HG02623 (cell line): ENCODE results near the gene CSE1L.
"Not testable (repeated sequence)": the region's sequence is repeated elsewhere in the genome, so short reads cannot be mapped to it uniquely, and the experiment has no call there.

ENCODE experiments used
- ATAC-seq: cut with Tn5 transposase; IDR thresholded peaks from one replicate; pipeline ENCODE4 v1.9.1; 2021; ENCODE audit warnings: moderate library complexity; ENCODE audit not compliant: unreplicated experiment

The CSE1L gene

GRCh38 chr20:49074521-49074920 lies 28.4 kb downstream of the CSE1L start:
- no peak for ATAC-seq

DNA sequence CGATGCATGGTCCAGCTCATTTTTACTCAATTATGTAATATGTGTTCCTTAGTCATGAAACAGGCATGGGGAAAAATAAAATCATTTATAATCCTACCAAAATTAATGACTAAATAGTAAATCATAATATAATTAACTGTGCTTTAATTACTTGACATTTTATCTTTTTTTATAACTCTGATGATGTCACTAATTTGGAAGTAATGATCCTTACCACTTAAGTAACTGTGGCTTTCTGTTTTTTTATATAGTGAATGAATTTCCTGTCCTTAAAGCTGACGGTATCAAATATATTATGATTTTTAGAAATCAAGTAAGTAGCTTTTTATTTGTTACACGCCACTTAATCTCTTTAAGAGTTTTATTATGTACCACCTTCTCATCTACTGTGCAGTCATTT lies 32.2 kb downstream of the CSE1L start:
- ATAC-seq = no peak

- not testable (repeated sequence) for ATAC-seq
These were observed 36.2 kb downstream of the CSE1L start for GRCh38 chr20:49082295-49082694.

DNA sequence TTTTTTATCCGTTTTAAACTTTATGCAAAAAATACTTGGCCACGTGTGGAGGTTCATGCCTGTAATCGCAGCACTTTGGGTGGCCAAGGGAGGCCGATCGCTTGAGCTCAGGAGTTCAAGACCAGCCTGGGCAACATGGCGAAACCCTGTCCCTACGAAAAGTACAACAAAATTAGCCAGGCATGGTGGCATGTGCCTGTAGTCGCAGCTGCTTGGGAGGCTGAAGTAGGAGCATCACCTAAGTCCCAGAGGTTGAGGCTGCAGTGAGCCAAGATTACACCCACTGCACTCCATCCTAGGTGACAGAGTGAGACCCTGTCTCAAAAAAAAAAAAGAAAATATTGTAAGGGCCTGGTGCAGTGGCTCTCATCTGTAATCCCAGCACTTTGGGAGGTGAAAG lies 45.0 kb downstream of the CSE1L start:
- ATAC-seq = no peak

DNA sequence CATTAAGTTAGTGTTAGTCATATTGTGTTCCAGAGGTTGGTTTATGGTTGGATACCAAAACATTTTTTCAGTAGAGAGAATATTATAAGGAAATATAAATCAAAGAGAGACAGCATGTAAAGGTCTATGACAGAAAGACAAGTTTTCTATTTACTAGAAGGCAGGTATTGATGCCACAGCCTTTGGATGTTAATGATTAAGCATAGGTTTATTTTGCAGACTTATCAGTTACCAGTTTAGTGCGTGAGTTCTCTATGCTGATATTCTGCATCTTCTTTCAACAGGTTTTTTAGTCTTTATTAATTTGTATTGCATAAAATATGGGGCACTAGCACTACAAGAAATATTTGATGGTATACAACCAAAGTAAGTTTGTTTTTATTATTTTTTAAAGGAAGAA lies 45.6 kb downstream of the CSE1L start:
- no peak for ATAC-seq

GRCh38 chr20:49096203-49096730 lies 50.2 kb downstream of the CSE1L start:
- ATAC-seq = no peak

GRCh38 chr20:49097159-49097558 lies 51.0 kb downstream of the CSE1L start:
- no peak for ATAC-seq

GRCh38 chr20:49098136-49098535 lies 52.0 kb downstream of the CSE1L start:
- ATAC-seq = no peak

DNA sequence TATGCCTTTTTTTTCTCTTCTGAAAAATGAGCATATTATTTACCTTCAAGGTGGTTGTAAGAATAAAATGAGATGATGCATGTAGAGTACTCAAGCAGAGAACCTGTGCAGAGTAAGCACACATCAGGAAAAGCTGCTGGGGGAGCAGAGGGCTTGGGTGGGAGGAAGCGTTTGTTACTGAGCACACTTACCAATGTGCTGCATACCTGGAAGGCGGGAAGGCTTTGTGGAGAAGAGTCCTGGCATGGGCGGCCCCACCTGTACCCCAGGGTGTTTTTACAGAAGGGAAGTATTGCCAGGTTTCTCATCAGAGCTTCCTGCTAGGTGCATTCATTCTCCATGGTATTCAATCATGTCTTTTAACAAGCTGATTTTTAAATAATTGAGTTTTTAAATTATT lies 52.9 kb downstream of the CSE1L start:
- ATAC-seq = no peak

DNA sequence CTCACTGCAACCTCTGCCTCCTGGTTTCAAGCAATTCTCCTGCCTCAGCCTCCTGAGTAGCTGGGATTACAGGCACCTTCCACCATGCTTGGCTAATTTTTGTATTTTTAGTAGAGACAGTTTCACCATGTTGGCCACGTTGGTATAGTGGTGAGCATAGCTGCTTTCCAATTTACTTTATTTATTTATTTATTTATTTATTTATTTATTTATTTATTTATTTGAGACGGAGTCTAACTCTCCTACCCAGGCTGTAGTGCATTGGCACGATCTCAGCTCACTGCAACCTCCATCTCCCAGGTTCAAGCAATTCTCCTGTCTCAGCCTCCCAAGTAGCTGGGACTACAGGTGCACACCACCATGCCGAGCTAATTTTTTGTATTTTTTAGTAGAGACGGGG lies 54.2 kb downstream of the CSE1L start:
- not testable (repeated sequence) for ATAC-seq

DNA sequence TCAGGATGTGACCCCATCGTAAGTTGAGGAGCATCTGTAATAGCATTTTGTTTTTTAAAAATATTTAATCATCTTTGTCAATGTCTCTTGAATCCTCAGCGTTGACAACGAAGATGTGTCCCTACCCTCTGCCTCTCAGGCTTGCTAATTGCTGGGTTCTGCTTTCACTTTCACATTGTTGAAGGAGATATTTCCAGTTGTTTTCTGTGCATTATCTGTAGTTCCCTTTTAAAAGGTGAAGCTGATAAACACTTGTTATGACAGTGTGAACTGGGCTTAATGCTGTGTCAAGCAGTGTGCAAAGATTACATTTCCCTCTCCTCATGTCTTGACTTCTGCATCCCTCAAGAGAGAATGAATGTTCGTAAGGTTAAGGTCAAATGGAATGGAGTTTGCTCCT lies 54.9 kb downstream of the CSE1L start:
- ATAC-seq = no peak

DNA sequence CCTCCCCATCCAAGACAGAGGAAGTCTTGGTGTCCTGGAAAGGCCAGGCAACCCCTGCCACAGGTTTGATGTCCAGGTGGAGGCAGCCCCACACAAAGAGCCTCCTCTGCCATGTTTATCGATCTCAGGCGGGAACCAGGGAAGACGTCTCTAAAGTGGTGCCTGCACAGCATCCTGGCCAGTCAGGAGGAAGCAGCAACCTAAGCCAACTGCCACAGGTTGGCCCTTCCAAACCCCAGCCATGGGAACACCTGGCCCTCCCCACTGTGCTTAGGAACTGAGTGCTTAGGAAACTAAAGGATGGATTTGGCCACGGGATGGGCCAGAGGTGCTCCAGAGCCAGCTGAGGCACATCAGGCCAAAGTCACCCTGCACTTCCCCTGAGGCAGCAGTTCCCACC lies 56.9 kb downstream of the CSE1L start:
- no peak for ATAC-seq

DNA sequence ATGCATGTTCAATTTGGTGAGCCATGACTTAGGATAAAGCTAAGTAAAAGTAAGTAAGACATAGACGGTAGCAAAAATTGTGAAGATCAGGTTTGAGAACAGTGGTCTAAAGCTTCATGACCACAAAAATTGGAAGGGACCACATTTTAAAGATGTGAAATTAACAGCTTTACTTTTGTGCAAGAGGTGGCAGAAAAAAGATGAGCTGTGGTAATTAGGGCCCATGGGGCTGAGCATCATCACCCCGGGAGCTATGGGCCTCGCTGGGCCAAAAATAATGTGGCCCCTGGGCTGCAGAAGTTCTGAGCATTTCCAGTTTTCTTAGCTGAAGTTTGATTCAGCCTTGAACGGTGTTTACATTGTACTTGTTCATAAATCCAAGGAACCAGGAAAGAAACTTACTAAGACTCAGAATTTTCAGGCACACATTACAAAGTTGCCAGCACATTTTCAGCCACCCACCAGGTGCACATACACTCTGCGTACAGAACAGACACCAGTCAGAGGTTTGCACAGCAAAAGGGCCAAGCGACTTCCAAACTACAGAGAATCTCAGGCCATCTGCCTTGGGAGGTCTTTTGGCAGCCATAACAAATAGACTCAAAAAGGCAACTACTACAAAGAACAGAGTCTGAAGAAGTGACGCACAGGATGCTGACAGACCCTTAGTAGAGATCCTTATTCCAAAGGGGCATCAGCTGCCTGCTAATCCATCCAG lies 57.7 kb downstream of the CSE1L start:
- no peak for ATAC-seq

GRCh38 chr20:49104365-49104648 lies 58.2 kb downstream of the CSE1L start:
- ATAC-seq = no peak

GRCh38 chr20:49104979-49105547 lies 59.0 kb downstream of the CSE1L start:
- ATAC-seq = not testable (repeated sequence)

- no peak for ATAC-seq
These were observed 60.2 kb downstream of the CSE1L start for GRCh38 chr20:49106328-49106727.

DNA sequence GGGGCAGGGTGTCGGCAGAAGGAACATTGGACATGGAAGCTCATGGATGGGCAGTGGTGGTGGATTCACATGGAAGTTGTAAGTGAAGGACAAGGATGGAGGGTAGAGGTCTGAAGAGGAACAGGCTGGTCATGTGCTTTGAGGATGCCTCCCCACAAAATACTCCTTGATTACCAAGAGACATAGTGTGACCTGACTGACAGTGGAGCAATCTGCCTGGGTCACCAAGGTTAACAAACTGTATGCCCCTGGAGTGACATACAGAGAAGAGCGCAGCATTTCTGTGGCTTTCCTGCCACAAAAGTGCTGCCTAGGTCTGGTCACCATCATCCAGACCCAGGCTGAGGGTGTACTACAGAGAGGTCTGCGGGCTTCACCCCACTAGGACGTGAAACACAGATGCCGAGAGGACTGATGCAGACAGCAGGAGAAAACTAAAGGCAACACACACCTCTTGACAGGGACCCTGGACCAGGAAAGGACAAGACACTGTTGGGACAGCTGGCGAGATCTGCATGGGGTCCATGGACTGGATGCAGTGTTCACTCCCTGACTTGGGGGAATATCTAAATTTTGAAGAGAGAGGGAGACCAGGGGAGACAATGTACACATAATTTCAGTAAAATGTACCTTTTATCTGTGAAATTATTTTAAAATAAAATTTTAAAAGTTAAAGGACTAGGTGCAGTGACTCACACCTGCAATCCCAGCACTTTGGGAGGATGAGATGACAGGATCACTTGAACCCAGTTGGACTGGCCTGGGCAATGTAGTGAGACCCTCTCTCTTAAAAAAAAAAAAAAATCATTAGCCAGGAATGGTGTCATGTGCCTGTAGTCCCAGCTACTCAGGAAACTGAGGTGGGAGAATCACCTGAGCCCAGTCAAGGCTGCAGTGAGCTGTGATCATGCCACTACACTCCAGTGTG lies 64.9 kb downstream of the CSE1L start:
- no peak for ATAC-seq

DNA sequence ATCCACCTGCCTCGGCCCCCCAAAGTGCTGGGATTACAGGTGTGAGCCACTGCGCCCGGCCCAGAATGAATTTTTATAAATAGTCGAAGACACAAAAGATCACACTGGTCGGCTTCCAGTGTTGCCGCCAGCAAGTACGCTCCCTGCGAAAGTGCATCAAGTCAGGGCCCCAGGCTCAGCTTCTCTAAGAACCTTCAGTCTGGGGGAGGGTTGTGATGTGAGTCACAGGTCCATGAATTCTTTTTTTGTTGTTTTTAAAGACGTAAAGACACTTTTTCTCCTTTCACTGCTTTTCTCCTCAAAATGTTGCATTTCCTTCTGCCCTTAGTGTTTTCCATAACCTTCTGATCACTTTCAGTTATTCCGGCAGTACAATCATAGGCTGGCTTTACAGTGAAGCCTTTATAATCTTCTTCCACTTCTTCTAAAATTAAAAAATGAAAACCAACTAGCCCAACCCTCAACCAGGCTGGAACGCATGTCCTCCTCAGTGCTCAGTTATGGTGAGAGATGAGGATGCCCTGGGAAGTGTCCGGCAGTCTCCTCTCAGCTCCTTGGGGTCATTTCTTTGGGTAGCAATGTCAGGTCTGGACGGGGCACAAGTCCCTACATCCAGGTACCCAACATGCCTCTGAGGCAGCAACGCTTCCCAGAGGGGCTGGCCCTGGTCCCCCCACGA lies 66.6 kb downstream of the CSE1L start:
- no peak for ATAC-seq

DNA sequence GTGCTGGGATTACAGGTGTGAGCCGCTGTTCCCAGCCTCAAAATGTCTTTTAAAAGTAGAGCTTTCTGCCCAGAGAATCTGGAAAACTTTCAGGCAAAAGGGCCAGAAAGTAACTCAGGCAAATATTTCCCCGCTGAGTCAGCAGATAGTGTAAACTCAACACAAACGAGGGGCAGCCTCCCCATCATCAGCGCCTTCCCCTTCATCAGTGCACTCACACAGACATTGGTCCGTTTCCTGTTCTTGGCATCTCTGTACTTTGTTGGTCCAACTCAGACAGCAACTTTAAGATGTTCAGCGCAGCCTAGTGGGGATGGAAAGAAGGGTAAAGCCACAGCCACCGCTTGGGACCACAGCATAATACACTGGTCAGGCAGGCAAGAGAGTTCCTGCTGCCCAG lies 69.5 kb downstream of the CSE1L start:
- ATAC-seq = no peak

DNA sequence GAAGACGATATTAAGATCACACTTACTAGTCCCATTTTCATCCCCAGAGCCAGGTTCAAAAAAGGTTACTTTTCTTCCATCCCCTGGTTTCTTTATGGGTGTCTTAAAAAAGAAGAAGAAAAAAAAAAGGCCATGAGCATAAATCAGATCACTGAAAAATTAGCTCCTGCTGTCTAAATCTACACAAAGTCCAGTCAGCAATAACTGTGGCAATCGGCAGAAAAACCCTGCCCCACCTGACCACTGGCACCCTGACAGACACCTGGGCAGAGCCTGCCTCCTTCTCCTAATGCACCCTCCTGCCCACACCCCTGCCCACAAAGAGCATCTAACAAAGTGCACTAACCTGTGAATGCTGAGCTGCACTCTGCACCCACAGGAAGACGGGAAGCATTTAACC lies 72.2 kb downstream of the CSE1L start:
- ATAC-seq = no peak

DNA sequence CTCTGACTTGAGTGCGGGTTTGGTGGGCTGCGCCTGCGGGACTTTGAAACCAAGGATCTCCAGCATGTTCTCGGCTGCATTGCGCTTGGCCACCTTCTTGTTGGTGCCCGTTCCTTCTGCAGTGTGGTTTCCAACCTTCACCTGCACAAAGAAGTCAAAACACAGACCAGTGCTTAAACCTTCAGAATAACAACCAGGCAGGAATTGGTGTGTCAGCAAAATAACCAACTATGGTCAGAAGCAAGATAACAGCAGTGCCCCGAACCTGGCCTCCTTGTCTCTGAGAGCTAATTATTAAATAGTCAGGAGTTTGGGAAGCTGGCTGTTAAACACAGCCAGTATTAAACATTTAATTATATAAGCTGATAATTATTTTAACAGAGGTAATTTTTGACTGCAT lies 73.9 kb downstream of the CSE1L start:
- no peak for ATAC-seq
